Mesenchymal stem cell (in vitro differentiated cells and primary cell): ENCODE measurements around the gene PIK3R6.

Source experiments
- DNase-seq: peaks from one replicate; pipeline ENCODE4 v3.0.0-alpha.2; 2013
- H2AFZ ChIP-seq: one replicate; pipeline ENCODE4 v1.6.1; 2013; ENCODE audit warnings: low read depth, mild to moderate bottlenecking, control low read depth, inconsistent platforms, low read length, moderate library complexity
- H2AK5ac ChIP-seq: 2 replicates; pipeline ENCODE4 v1.6.1; 2013; ENCODE audit warnings: low read length, moderate library complexity, mild to moderate bottlenecking, inconsistent platforms; ENCODE audit not compliant: severe bottlenecking
- H2BK120ac ChIP-seq: one replicate; pipeline ENCODE4 v1.6.1; 2013; ENCODE audit warnings: low read depth, mild to moderate bottlenecking, inconsistent platforms, low read length, moderate library complexity
- H2BK12ac ChIP-seq, 2 experiments: one replicate each; pipeline ENCODE4 v1.6.1; 2013; ENCODE audit warnings: inconsistent platforms in 2 of 2, low read length in 2 of 2, mild to moderate bottlenecking in 2 of 2, moderate library complexity in 2 of 2, control low read depth in 1 of 2
- H2BK15ac ChIP-seq: one replicate; pipeline ENCODE4 v1.6.1; 2013; ENCODE audit warnings: mild to moderate bottlenecking, low read depth, inconsistent platforms; ENCODE audit not compliant: poor library complexity, severe bottlenecking
- H2BK5ac ChIP-seq: 2 replicates; pipeline ENCODE4 v1.6.1; 2013; ENCODE audit warnings: low read depth, mild to moderate bottlenecking, low read length, control low read depth, inconsistent platforms; ENCODE audit not compliant: poor library complexity, severe bottlenecking
- H3K14ac ChIP-seq, 2 experiments: one replicate each; pipeline ENCODE4 v1.6.1; 2013; ENCODE audit warnings: inconsistent platforms in 2 of 2, low read length in 2 of 2, control low read depth in 1 of 2, mild to moderate bottlenecking in 1 of 2, moderate library complexity in 1 of 2
- H3K18ac ChIP-seq, 2 experiments: one replicate each; pipeline ENCODE4 v1.6.1; 2013; ENCODE audit warnings: inconsistent platforms in 2 of 2, low read length in 2 of 2, control low read depth in 1 of 2, low read depth in 1 of 2, mild to moderate bottlenecking in 1 of 2
- H3K23ac ChIP-seq, 2 experiments: one replicate each; pipeline ENCODE4 v1.6.1; 2013; ENCODE audit warnings: inconsistent platforms in 2 of 2, low read length in 2 of 2, mild to moderate bottlenecking in 2 of 2, moderate library complexity in 2 of 2, control low read depth in 1 of 2
- H3K27ac ChIP-seq: 2 replicates; pipeline ENCODE4 v1.5.1; 2013; ENCODE audit warnings: mild to moderate bottlenecking, moderate library complexity, low read length, control low read depth, inconsistent platforms; ENCODE audit not compliant: poor library complexity, severe bottlenecking
- H3K27me3 ChIP-seq, 2 experiments: 2 replicates each; pipeline versions ENCODE4 v1.6.1 to v1.7.0; 2013; ENCODE audit warnings: low read length in 2 of 2, mild to moderate bottlenecking in 2 of 2, moderate library complexity in 2 of 2, control low read depth in 1 of 2, inconsistent platforms in 1 of 2; ENCODE audit not compliant: control insufficient read depth in 1 of 2, insufficient read depth in 1 of 2
- H3K36me3 ChIP-seq, 2 experiments: 2 replicates each; pipeline versions ENCODE4 v1.6.1 to v1.7.0; 2013; ENCODE audit warnings: low read length in 2 of 2, control low read depth in 1 of 2, inconsistent platforms in 1 of 2, low read depth in 1 of 2, mild to moderate bottlenecking in 1 of 2; ENCODE audit not compliant: insufficient read depth in 2 of 2, control insufficient read depth in 1 of 2
- H3K4ac ChIP-seq, 2 experiments: one replicate each; pipeline ENCODE4 v1.6.1; 2013; ENCODE audit warnings: inconsistent platforms in 2 of 2, low read length in 2 of 2, mild to moderate bottlenecking in 2 of 2, moderate library complexity in 2 of 2, control low read depth in 1 of 2, low read depth in 1 of 2
- H3K4me1 ChIP-seq: 2 replicates; pipeline ENCODE4 v1.6.1; 2013; ENCODE audit warnings: low read depth, low read length, control low read depth; ENCODE audit not compliant: control insufficient read depth, insufficient read depth
- H3K4me2 ChIP-seq: 2 replicates; pipeline ENCODE4 v1.6.1; 2013; ENCODE audit warnings: low read length, mild to moderate bottlenecking, inconsistent platforms; ENCODE audit not compliant: poor library complexity, severe bottlenecking
- H3K4me3 ChIP-seq, 2 experiments: 2 replicates each; pipeline versions ENCODE4 v1.5.1 to v1.7.0; 2013; ENCODE audit warnings: low read length in 2 of 2, mild to moderate bottlenecking in 2 of 2, control low read depth in 1 of 2, low read depth in 1 of 2; ENCODE audit not compliant: insufficient read depth in 1 of 2
- H3K79me1 ChIP-seq: replicated peaks from 2 replicates; pipeline ENCODE4 v1.6.1; 2013; ENCODE audit warnings: mild to moderate bottlenecking, control low read depth, low read length, inconsistent platforms; ENCODE audit not compliant: poor library complexity, severe bottlenecking
- H3K9ac ChIP-seq: 2 replicates; pipeline ENCODE4 v1.7.0; 2013; ENCODE audit warnings: mild to moderate bottlenecking, low read length, moderate library complexity
- H3K9me3 ChIP-seq: 2 replicates; pipeline ENCODE4 v1.7.0; 2013; ENCODE audit warnings: mild to moderate bottlenecking, low read length; ENCODE audit not compliant: control insufficient read depth
- H4K8ac ChIP-seq: one replicate; pipeline ENCODE4 v1.6.1; 2013; ENCODE audit warnings: inconsistent platforms, mild to moderate bottlenecking, low read length, moderate library complexity
- H4K91ac ChIP-seq: one replicate; pipeline ENCODE4 v1.6.1; 2013; ENCODE audit warnings: mild to moderate bottlenecking, low read length, inconsistent platforms
- WGBS: methylation state at CpG from one replicate; pipeline ENCODE4 v1.1.7; 2013; ENCODE audit warnings: mixed read lengths; 5-methylcytosine and 5-hydroxymethylcytosine counted together

PIK3R6 gene

GRCh38 chr17:8900207-8900606 is 32.7 kb upstream of the PIK3R6 start:
- no peak overlapping the region for H2BK15ac ChIP-seq
- no peaks in the 10 kb centered on the region for H3K79me1 ChIP-seq
- no peak overlapping the region for H3K23ac ChIP-seq
- H4K91ac ChIP-seq, result no peak overlapping the region
- no peak overlapping the region for H2AFZ ChIP-seq
- no peak overlapping the region for H2BK5ac ChIP-seq
- no peak overlapping the region for H3K4me2 ChIP-seq
- no peak for DNase-seq
- 81% methylated on average over 6 of the region's 6 CpGs for WGBS
- H3K27me3 ChIP-seq, result peaks cover 43 to 69% of the 10 kb centered on the region in 2 experiments
- H3K9ac ChIP-seq, result no peak overlapping the region
- H2AK5ac ChIP-seq, result no peak overlapping the region
- H3K4me1 ChIP-seq, result no peaks in the 10 kb centered on the region
- no peak overlapping the region for H3K14ac ChIP-seq
- H4K8ac ChIP-seq, result no peak overlapping the region
- H3K4ac ChIP-seq, result no peak overlapping the region
- no peak overlapping the region for H2BK120ac ChIP-seq
- H3K18ac ChIP-seq, result no peak overlapping the region
- H3K4me3 ChIP-seq, result no peak overlapping the region
- no peaks in the 10 kb centered on the region for H3K9me3 ChIP-seq
- no peaks in the 10 kb centered on the region for H3K36me3 ChIP-seq
- no peak overlapping the region for H2BK12ac ChIP-seq
- H3K27ac ChIP-seq, result no peak overlapping the region

DNA sequence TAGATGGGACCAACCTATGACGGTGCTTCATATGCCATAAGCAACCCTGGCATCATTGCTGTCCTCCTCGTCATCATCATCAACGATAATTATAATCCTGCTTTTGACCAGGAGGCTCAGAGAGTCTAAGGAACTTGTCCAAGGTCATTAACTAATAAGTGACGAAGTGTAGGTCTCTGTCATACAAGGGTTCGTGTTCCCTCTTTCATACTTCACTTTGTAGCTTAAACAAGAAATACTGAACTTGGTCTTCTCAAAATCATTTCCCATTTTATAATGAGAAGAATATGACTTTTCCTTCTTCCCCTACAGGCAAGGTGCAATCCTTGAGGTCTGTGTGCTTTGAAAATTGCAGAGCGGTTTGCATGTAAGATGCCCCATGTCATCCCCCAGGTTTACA is 31.2 kb upstream of the PIK3R6 start:
- Histone ChIP-seq H3K4me3 (no peak overlapping the region), H2BK120ac (no peak overlapping the region), H3K9me3 (no peaks in the 10 kb centered on the region), H3K9ac (no peak overlapping the region), H3K36me3 (no peaks in the 10 kb centered on the region), H4K91ac (no peak overlapping the region), H3K23ac (no peak overlapping the region), H3K4me1 (peaks cover 5% of the 10 kb centered on the region), H3K4me2 (no peak overlapping the region), H3K18ac (no peak overlapping the region), H2AK5ac (no peak overlapping the region), H3K79me1 (no peaks in the 10 kb centered on the region), H3K14ac (no peak overlapping the region), H3K27ac (no peak overlapping the region), H2BK12ac (no peak overlapping the region), H2BK15ac (no peak overlapping the region), H3K27me3 (peaks cover 31 to 64% of the 10 kb centered on the region in 2 experiments), H4K8ac (no peak overlapping the region), H2BK5ac (no peak overlapping the region), H3K4ac (no peak overlapping the region), H2AFZ (no peak overlapping the region)
- no peak for DNase-seq
- 85% methylated on average over 6 of the region's 6 CpGs for WGBS

GRCh38 chr17:8898126-8898525 is 30.7 kb upstream of the PIK3R6 start:
- Histone ChIP-seq H2BK12ac (no peak overlapping the region), H3K4me1 (peaks cover 7% of the 10 kb centered on the region), H3K9me3 (no peaks in the 10 kb centered on the region), H4K91ac (no peak overlapping the region), H3K79me1 (no peaks in the 10 kb centered on the region), H2BK120ac (no peak overlapping the region), H3K4me3 (no peak overlapping the region), H2AK5ac (no peak overlapping the region), H3K4ac (no peak overlapping the region), H2BK15ac (no peak overlapping the region), H3K14ac (no peak overlapping the region), H3K27me3 (peaks cover 31 to 68% of the 10 kb centered on the region in 2 experiments), H2BK5ac (no peak overlapping the region), H3K36me3 (no peaks in the 10 kb centered on the region), H2AFZ (no peak overlapping the region), H4K8ac (no peak overlapping the region), H3K4me2 (no peak overlapping the region), H3K9ac (no peak overlapping the region), H3K18ac (no peak overlapping the region), H3K27ac (no peak overlapping the region), H3K23ac (no peak overlapping the region)
- no peak for DNase-seq
- 81% methylated on average over 2 of the region's 2 CpGs for WGBS

DNA sequence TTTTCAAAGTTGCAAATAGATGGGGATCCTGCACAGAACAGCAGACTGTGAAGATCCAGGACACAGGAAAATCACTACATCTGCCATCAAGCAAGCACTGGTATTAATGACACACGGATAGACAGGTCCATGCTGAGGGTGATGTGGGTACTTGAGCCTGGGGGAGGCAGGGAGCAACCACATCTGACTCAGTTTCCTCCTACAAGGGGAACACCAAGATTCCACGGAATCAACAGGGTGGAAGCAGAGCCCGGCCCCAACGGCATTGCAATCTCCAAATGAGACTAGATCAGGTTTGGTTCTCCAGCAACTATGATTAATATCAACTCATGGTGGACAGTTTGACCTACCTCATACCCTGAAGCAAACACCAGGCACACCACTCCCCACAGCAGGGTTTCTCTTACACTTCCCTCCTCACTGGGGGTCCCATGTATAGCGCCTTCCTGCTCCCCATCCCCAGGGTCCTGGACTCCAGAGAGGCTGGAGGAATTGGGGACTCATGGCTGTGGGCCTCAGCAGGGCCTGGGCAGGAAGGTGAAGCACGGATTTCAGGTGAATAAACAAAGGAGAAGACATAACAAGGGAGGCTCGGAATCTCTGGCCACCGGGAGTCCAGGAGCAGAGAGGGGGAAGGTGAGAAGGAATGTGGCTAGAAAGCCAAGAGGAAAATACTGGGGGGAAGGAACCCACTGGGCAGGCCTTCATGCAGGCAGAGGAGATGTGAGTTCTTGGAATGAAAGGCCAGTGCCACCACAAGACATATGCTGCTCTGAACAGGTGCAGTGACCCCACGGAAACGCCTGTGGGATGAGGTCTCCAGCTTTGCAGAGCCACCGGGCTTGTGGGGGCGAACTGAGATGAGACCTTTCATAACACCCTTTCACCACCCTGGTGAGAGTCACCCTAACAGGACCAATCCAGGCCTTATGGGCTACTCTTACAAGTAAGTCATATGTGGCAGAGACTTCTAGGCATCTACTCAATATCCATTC is 29.5 kb upstream of the PIK3R6 start:
- WGBS, result 84% methylated on average over 12 of the region's 12 CpGs
- Histone ChIP-seq H2BK15ac (no peak overlapping the region), H2BK12ac (no peak overlapping the region), H2BK5ac (no peak overlapping the region), H3K27ac (no peak overlapping the region), H4K8ac (no peak overlapping the region), H3K18ac (no peak overlapping the region), H2AK5ac (no peak overlapping the region), H3K4me3 (no peak overlapping the region), H3K4me2 (no peak overlapping the region), H3K36me3 (no peaks in the 10 kb centered on the region), H2AFZ (no peak overlapping the region), H3K23ac (no peak overlapping the region), H3K9ac (no peak overlapping the region), H3K27me3 (peaks cover 31 to 78% of the 10 kb centered on the region in 2 experiments), H4K91ac (no peak overlapping the region), H3K4me1 (peaks cover 7% of the 10 kb centered on the region), H3K14ac (no peak overlapping the region), H3K79me1 (no peaks in the 10 kb centered on the region), H2BK120ac (no peak overlapping the region), H3K4ac (no peak overlapping the region), H3K9me3 (no peaks in the 10 kb centered on the region)
- no peak for DNase-seq
